ENCODE measurements around the gene PTPRM. TPM values are rescaled to one million over a fixed set of nuclear protein-coding genes. Genes with fewer than 3 reads are reported as not detected.

The PTPRM gene
- polyA plus RNA-seq, 2 of the 4 experiments (the other 2 are of a cell fraction) = 44.5 to 199 TPM

DNA sequence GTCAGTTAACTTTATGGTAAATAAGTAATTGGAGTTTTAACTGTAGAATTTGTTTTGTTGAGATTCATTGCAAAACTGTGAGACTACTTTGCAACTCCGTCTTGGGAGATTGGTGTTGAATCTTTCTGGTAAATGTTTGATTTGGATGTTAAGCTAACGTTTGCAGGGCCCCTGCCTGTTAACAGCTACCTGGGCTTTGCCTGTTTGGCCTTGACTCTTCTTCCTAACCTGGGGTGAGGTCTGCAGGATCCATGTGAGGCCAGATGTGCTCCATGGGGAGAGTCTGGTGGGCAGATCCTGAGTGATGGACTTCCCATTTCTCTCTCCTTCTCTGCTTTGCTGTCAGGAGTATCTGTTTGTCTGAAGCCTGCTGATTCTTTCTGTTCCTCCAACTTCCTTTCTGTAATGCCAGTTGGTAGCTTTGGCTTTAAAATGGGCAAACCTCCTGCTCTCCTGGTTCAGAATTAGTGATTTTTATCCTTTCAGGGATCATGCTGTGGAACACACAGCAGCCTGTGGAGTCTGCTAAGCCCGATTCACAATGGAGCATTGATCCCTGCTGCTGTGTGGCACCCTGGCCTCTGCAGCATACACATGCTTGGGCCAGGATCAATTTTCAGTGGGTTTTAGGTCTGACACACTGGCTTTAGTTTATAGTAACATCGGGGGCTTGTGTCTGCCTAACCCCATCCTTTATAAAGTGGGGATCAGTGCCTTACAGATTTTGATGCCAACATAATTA lies 36.3 kb downstream of the PTPRM start:
- Histone ChIP-seq H3K4me3 (no peak overlapping the region), H3K9me3 (peaks cover 9% of the 10 kb centered on the region; the same call in 2 of the 3 replicates), H3K27ac (0 out of 6 replicates have a peak overlapping the region, but pooled peaks of 1 of the 2 experiments have one; percentile 8), H3K4me2 (no peak overlapping the region), H3K4me1 (peaks cover 25% of the 10 kb centered on the region)
- no peak for ATAC-seq
- ChIA-PET CTCF (no interaction called here), POLR2A (no interaction called here)
- no peak for FAIRE-seq
- DNase-seq (ENCODE audit: low read depth in 1 of 2, low spot score in 1 of 2) = no peak
- TF ChIP-seq HOXB13 (CRISPR knock-in tag; IDR thresholded peaks at IDR 0.05; ENCODE audit: low read depth) (no peak), TP53 (CRISPR knock-in tag; IDR thresholded peaks at IDR 0.05) (no peak), KDM5A (IDR thresholded peaks at IDR 0.05) (no peak), CHD4 (IDR thresholded peaks at IDR 0.05; ENCODE audit: borderline replicate concordance) (no peak), POLR2AphosphoS2 (conservative IDR thresholded peaks at IDR 0.05; ENCODE audit: low read length) (no peak)
- TF ChIP-seq, protein P1, sequence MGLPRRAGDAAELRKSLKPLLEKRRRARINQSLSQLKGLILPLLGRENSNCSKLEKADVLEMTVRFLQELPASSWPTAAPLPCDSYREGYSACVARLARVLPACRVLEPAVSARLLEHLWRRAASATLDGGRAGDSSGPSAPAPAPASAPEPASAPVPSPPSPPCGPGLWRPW (IDR thresholded peaks at IDR 0.05) = no peak
- WGBS (ENCODE audit: missing lambda C conversion rate) = 69% methylated on average over 4 of the region's 4 CpGs

DNA sequence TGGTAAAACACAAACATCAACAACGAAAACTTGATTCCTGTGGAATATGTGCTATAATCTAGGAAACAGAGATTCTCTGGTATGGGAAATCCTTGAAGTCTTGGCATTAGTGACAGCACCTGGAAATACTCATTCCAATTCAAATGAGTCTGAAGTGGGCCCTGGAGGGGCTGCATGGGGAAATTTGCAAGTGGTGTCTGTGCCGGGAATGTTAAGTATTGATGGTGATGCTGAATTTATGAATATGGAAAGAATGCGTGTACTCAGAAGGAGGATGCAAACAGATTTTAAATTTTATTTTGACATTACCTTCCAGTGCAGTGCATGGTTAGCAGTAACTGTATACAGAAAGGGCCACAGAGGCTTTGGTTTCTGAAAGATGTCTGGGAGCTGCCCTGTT lies 37.2 kb downstream of the PTPRM start:
- POLR2A ChIA-PET = no interaction called here
- ATAC-seq (no peak), DNase-seq (ENCODE audit: low read depth in 1 of 2, low spot score in 1 of 2) (no peak), FAIRE-seq (no peak)
- CTCF ChIA-PET = interaction anchor here (1.3 to 1.8 kb wide), 2 partner anchors 19 to 37 kb away, joined by 4 to 8 read pairs; partner anchors contain the start of gene PTPRM
- WGBS (ENCODE audit: missing lambda C conversion rate) = 99% methylated on average over 3 of the region's 3 CpGs
- peaks cover 32% of the 10 kb centered on the region for H3K4me1 ChIP-seq
- no peak overlapping the region for H3K4me3 ChIP-seq
- TF ChIP-seq PHF8 (IDR thresholded peaks at IDR 0.05; ENCODE audit: borderline replicate concordance, low read depth) (no peak), JUN (IDR thresholded peaks at IDR 0.05) (no peak), RFX5 (IDR thresholded peaks at IDR 0.05) (no peak), KDM1A (IDR thresholded peaks at IDR 0.05; ENCODE audit: low read depth) (no peak), NFE2L2 (conservative IDR thresholded peaks at IDR 0.05; ENCODE audit: low read length) (no peak), HOXB5 (CRISPR knock-in tag; IDR thresholded peaks at IDR 0.05) (no peak), SMC3 (IDR thresholded peaks at IDR 0.05) (no peak), HOXB13 (CRISPR knock-in tag; IDR thresholded peaks at IDR 0.05; ENCODE audit: low read depth) (no peak), CBX8 (IDR thresholded peaks at IDR 0.05) (no peak), POLR2AphosphoS2 (conservative IDR thresholded peaks at IDR 0.05; ENCODE audit: low read length) (no peak), CBX2 (IDR thresholded peaks at IDR 0.05; ENCODE audit: borderline replicate concordance, low read depth) (no peak), HOXA7 (CRISPR knock-in tag; IDR thresholded peaks at IDR 0.05) (no peak), BHLHE40 (IDR thresholded peaks at IDR 0.05; ENCODE audit: low read depth, low read length) (no peak)
- TF ChIP-seq, protein P2, sequence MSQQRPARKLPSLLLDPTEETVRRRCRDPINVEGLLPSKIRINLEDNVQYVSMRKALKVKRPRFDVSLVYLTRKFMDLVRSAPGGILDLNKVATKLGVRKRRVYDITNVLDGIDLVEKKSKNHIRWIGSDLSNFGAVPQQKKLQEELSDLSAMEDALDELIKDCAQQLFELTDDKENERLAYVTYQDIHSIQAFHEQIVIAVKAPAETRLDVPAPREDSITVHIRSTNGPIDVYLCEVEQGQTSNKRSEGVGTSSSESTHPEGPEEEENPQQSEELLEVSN (IDR thresholded peaks at IDR 0.05; ENCODE audit: borderline replicate concordance, low read depth) = no peak
- TF ChIP-seq, protein P3, sequence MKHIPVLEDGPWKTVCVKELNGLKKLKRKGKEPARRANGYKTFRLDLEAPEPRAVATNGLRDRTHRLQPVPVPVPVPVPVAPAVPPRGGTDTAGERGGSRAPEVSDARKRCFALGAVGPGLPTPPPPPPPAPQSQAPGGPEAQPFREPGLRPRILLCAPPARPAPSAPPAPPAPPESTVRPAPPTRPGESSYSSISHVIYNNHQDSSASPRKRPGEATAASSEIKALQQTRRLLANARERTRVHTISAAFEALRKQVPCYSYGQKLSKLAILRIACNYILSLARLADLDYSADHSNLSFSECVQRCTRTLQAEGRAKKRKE (CRISPR knock-in tag; IDR thresholded peaks at IDR 0.05; ENCODE audit: low read depth) = no peak
- TF ChIP-seq, protein P4, sequence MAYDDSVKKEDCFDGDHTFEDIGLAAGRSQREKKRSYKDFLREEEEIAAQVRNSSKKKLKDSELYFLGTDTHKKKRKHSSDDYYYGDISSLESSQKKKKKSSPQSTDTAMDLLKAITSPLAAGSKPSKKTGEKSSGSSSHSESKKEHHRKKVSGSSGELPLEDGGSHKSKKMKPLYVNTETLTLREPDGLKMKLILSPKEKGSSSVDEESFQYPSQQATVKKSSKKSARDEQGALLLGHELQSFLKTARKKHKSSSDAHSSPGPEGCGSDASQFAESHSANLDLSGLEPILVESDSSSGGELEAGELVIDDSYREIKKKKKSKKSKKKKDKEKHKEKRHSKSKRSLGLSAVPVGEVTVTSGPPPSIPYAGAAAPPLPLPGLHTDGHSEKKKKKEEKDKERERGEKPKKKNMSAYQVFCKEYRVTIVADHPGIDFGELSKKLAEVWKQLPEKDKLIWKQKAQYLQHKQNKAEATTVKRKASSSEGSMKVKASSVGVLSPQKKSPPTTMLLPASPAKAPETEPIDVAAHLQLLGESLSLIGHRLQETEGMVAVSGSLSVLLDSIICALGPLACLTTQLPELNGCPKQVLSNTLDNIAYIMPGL (CRISPR knock-in tag; IDR thresholded peaks at IDR 0.05; ENCODE audit: borderline replicate concordance) = no peak
- TF ChIP-seq, protein P5, sequence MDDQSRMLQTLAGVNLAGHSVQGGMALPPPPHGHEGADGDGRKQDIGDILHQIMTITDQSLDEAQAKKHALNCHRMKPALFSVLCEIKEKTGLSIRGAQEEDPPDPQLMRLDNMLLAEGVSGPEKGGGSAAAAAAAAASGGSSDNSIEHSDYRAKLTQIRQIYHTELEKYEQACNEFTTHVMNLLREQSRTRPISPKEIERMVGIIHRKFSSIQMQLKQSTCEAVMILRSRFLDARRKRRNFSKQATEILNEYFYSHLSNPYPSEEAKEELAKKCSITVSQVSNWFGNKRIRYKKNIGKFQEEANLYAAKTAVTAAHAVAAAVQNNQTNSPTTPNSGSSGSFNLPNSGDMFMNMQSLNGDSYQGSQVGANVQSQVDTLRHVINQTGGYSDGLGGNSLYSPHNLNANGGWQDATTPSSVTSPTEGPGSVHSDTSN (IDR thresholded peaks at IDR 0.05) = no peak
- no peak overlapping the region for H3K4me2 ChIP-seq
- peaks cover 2% of the 10 kb centered on the region; the same call in 2 of the 3 replicates for H3K9me3 ChIP-seq
- H3K27ac ChIP-seq = no peak overlapping the region
